Lower leg skin (tissue), 3 donors: ENCODE results near the gene PALLD.

Source experiments
- CTCF ChIP-seq, 3 donors: fragments of 450-650 bp; IDR thresholded peaks; one replicate each; pipeline ENCODE4 v1.5.1; 2016; ENCODE audit warnings: antibody characterized with exemption in 3 of 3, mild to moderate bottlenecking in 3 of 3, moderate library complexity in 2 of 3
- POLR2A ChIP-seq, 2 donors: fragments of 450-650 bp; IDR thresholded peaks; one replicate each; pipeline ENCODE4 v1.6.1; 2016 to 2017; ENCODE audit warnings: antibody characterized with exemption in 2 of 2, mild to moderate bottlenecking in 1 of 2, moderate library complexity in 1 of 2

GRCh38 chr4:168629566-168629965 is 132.7 kb downstream of the PALLD start:
- TF ChIP-seq CTCF (IDR thresholded peaks at IDR 0.05) (no peak), POLR2A (IDR thresholded peaks at IDR 0.05) (no peak)
